ENCODE measurements around the gene GBX1.
A peak's percentile ranks its signal among the peaks of the same experiment; 100 is the strongest.

- TF ChIP-seq CTCF (optimal IDR thresholded peaks at IDR 0.05 in 1 of 3, IDR thresholded peaks at IDR 0.05 in 1 of 3, conservative IDR thresholded peaks at IDR 0.05 in 1 of 3; ENCODE audit: extremely low read depth in 1 of 3, insufficient read depth in 2 of 3, low read length in 3 of 3) (peak; percentile 15 to 42 (median 25)), EZH2 (IDR thresholded peaks at IDR 0.05; ENCODE audit: low read length) (no peak)
Measured at GRCh38 chr7:151175793-151176311, 8.4 kb upstream of the GBX1 start.
